Activated CD4-positive, alpha-beta T cell treated with anti-CD3 and anti-CD28 coated beads for 36 hours (primary cell): Measurements from ENCODE around the gene ZNF70. TPM values are rescaled to one million over a fixed set of nuclear protein-coding genes. Genes with fewer than 3 reads are reported as not detected.

Source experiments
- ATAC-seq: fragments of 200-7000 bp; cut with Tn5 transposase; one replicate; pipeline ENCODE4 v1.10.0; 2021; ENCODE audit warnings: mild to moderate bottlenecking, moderate library complexity
- CTCF ChIA-PET: fragments of 350-600 bp; sonication (Branson Sonifier 250); formaldehyde crosslinking; loops from one replicate; lab custom pipeline; 2021; ENCODE audit warnings: antibody characterized with exemption; lab: Charles Lee
- POLR2A ChIA-PET: fragments of 350-600 bp; sonication (Branson Sonifier 250); formaldehyde crosslinking; loops from one replicate; lab custom pipeline; 2021; ENCODE audit warnings: antibody characterized with exemption, inconsistent platforms; lab: Charles Lee
- DNase-seq: peaks from one replicate; pipeline ENCODE4 v3.0.0-alpha.2; 2020
- H3K27ac Mint-ChIP-seq: one replicate; pipeline ENCODE4 v1.8.0; 2021; ENCODE audit warnings: mixed read lengths
- H3K27me3 Mint-ChIP-seq: one replicate; pipeline ENCODE4 v1.8.0; 2021; ENCODE audit warnings: mixed read lengths
- H3K36me3 Mint-ChIP-seq: one replicate; pipeline ENCODE4 v1.8.0; 2021; ENCODE audit warnings: low read depth, mixed read lengths
- H3K4me1 Mint-ChIP-seq: one replicate; pipeline ENCODE4 v1.8.0; 2021; ENCODE audit warnings: mixed read lengths
- H3K4me3 Mint-ChIP-seq: one replicate; pipeline ENCODE4 v1.8.0; 2021; ENCODE audit warnings: mild to moderate bottlenecking, moderate library complexity, mixed read lengths
- H3K9me3 Mint-ChIP-seq: one replicate; pipeline ENCODE4 v1.8.0; 2021; ENCODE audit warnings: low read depth, mixed read lengths
- intact Hi-C, 2 experiments: fragments of 100-400 bp; cut with DNase I in 1 of 2; cut with micrococcal nuclease in 1 of 2; formaldehyde crosslinking; loops; one replicate each; pipeline versions ENCODE4 v1.14.2 to v1.15.1; 2022 to 2024; cut with DNase I, micrococcal nuclease
- total RNA-seq, 2 experiments: library from RNA; stranded (reverse); gene quantifications; one replicate each; pipeline ENCODE4 v1.2.3, GENCODE V29; 2021

The ZNF70 gene
- total RNA-seq, 2 experiments from 2014 or later: 1.6 to 1.7 TPM

GRCh38 chr22:23704062-23704461, 46.9 kb downstream of the ZNF70 start:
- intact Hi-C loops: loop anchor here in 1 of 2 experiments (2.0 kb wide), 2 partner anchors 47 to 191 kb away; partner anchors contain the start of genes MIF and ZNF70
- POLR2A ChIA-PET: interaction anchor here (0.8 kb wide), 1 partner anchor 15 kb away, joined by 3 read pairs; no protein-coding TSS in a partner anchor
- ATAC-seq (no peak), DNase-seq (no peak)
- Mint-ChIP-seq H3K4me3 (no peak overlapping the region), H3K27ac (peak overlapping the region; percentile 96), H3K9me3 (no peaks in the 10 kb centered on the region), H3K27me3 (no peaks in the 10 kb centered on the region), H3K36me3 (peaks cover 94% of the 10 kb centered on the region), H3K4me1 (peaks cover 86% of the 10 kb centered on the region)
- CTCF ChIA-PET: no interaction called here

- Mint-ChIP-seq H3K27me3 (no peaks in the 10 kb centered on the region), H3K27ac (no peak overlapping the region), H3K9me3 (no peaks in the 10 kb centered on the region), H3K4me3 (no peak overlapping the region), H3K36me3 (peaks cover 75% of the 10 kb centered on the region), H3K4me1 (peaks cover 79% of the 10 kb centered on the region)
- ChIA-PET POLR2A (no interaction called here), CTCF (no interaction called here)
- no peak for ATAC-seq
- peak; percentile 22 for DNase-seq
- intact Hi-C loops: no loop called here
Measured at GRCh38 chr22:23700706-23701105, 50.2 kb downstream of the ZNF70 start.

- Mint-ChIP-seq H3K27me3 (no peaks in the 10 kb centered on the region), H3K4me1 (peaks cover 70% of the 10 kb centered on the region), H3K9me3 (no peaks in the 10 kb centered on the region), H3K36me3 (peaks cover 65% of the 10 kb centered on the region), H3K27ac (peak overlapping the region; percentile 25), H3K4me3 (no peak overlapping the region)
- CTCF ChIA-PET: interaction anchor here (0.6 kb wide), 1 partner anchor 56 kb away, joined by 3 read pairs; the partner anchor contains the start of gene VPREB3
- no peak for DNase-seq
- intact Hi-C loops: no loop called here
- POLR2A ChIA-PET: interaction anchor here (0.8 kb wide), 1 partner anchor 88 kb away, joined by 3 read pairs; the partner anchor contains the start of gene SMARCB1
- no peak for ATAC-seq
Measured at GRCh38 chr22:23698673-23699235, 52.2 kb downstream of the ZNF70 start.

GRCh38 chr22:23698094-23698493, 52.8 kb downstream of the ZNF70 start:
- no peak for ATAC-seq
- H3K27ac Mint-ChIP-seq: peak overlapping the region; percentile 25
- no peaks in the 10 kb centered on the region for H3K9me3 Mint-ChIP-seq
- no peaks in the 10 kb centered on the region for H3K27me3 Mint-ChIP-seq
- H3K4me3 Mint-ChIP-seq: no peak overlapping the region
- H3K4me1 Mint-ChIP-seq: peaks cover 64% of the 10 kb centered on the region
- H3K36me3 Mint-ChIP-seq: peaks cover 59% of the 10 kb centered on the region
- ChIA-PET POLR2A (interaction anchor here (0.6 to 0.8 kb wide), 2 partner anchors 89 to 902 kb away, joined by 3 to 5 read pairs; partner anchors contain the start of gene SMARCB1), CTCF (interaction anchor here (0.6 kb wide), 1 partner anchor 19 kb away, joined by 4 read pairs; no protein-coding TSS in a partner anchor)
- intact Hi-C loops: no loop called here
- no peak for DNase-seq

- no peaks in the 10 kb centered on the region for H3K9me3 Mint-ChIP-seq
- peak overlapping the region; percentile 90 for H3K4me3 Mint-ChIP-seq
- ChIA-PET CTCF (interaction anchor here (0.6 to 1.2 kb wide), 5 partner anchors 9 to 1228 kb away, joined by 3 to 4 read pairs (median 3); partner anchors contain the start of gene SLC2A11), POLR2A (interaction anchor here (0.6 kb wide), 1 partner anchor 902 kb away, joined by 5 read pairs; no protein-coding TSS in a partner anchor)
- intact Hi-C loops: no loop called here
- ATAC-seq (no peak), DNase-seq (peak; percentile 13)
- peaks cover 56% of the 10 kb centered on the region for H3K4me1 Mint-ChIP-seq
- peak overlapping the region; percentile 100 for H3K27ac Mint-ChIP-seq
- H3K36me3 Mint-ChIP-seq: peaks cover 56% of the 10 kb centered on the region
- H3K27me3 Mint-ChIP-seq: no peaks in the 10 kb centered on the region
Measured at GRCh38 chr22:23697031-23697970, 53.6 kb downstream of the ZNF70 start.

GRCh38 chr22:23696326-23696851, 54.5 kb downstream of the ZNF70 start:
- Mint-ChIP-seq H3K9me3 (no peaks in the 10 kb centered on the region), H3K27ac (peak overlapping the region; percentile 100), H3K4me3 (peak overlapping the region; percentile 90), H3K36me3 (peaks cover 47% of the 10 kb centered on the region), H3K4me1 (peaks cover 47% of the 10 kb centered on the region), H3K27me3 (no peaks in the 10 kb centered on the region)
- ATAC-seq (peak; percentile 100), DNase-seq (peak; percentile 91)
- intact Hi-C loops: loop anchor here (1.0 kb wide), 2 partner anchors 9 to 21 kb away; no protein-coding TSS in a partner anchor
- POLR2A ChIA-PET: interaction anchor here (0.5 to 0.9 kb wide), 5 partner anchors 17 to 684 kb away, joined by 3 to 4 read pairs (median 3); no protein-coding TSS in a partner anchor
- CTCF ChIA-PET: interaction anchor here (0.6 to 1.3 kb wide), 5 partner anchors 12 to 1229 kb away, joined by 3 to 4 read pairs (median 3); partner anchors contain the start of gene SLC2A11

- ChIA-PET CTCF (interaction anchor here (1.0 to 1.3 kb wide), 3 partner anchors 11 to 162 kb away, joined by 3 to 4 read pairs (median 4); partner anchors contain the start of gene SLC2A11), POLR2A (interaction anchor here (0.6 to 0.9 kb wide), 4 partner anchors 18 to 672 kb away, joined by 3 to 4 read pairs (median 3); no protein-coding TSS in a partner anchor)
- H3K27ac Mint-ChIP-seq: peak overlapping the region; percentile 100
- intact Hi-C loops: loop anchor here (1.0 kb wide), 2 partner anchors 10 to 22 kb away; no protein-coding TSS in a partner anchor
- ATAC-seq: no peak
- H3K27me3 Mint-ChIP-seq: no peaks in the 10 kb centered on the region
- H3K4me3 Mint-ChIP-seq: peak overlapping the region; percentile 90
- H3K9me3 Mint-ChIP-seq: no peaks in the 10 kb centered on the region
- peak; percentile 8 for DNase-seq
- peaks cover 42% of the 10 kb centered on the region for H3K36me3 Mint-ChIP-seq
- peaks cover 43% of the 10 kb centered on the region for H3K4me1 Mint-ChIP-seq
Measured at GRCh38 chr22:23695571-23696325, 55.2 kb downstream of the ZNF70 start.

GRCh38 chr22:23695141-23695540, 55.8 kb downstream of the ZNF70 start:
- H3K36me3 Mint-ChIP-seq: peaks cover 37% of the 10 kb centered on the region
- POLR2A ChIA-PET: no interaction called here
- DNase-seq: no peak
- ATAC-seq: no peak
- H3K27ac Mint-ChIP-seq: peak overlapping the region; percentile 100
- no peaks in the 10 kb centered on the region for H3K9me3 Mint-ChIP-seq
- H3K4me3 Mint-ChIP-seq: no peak overlapping the region
- H3K4me1 Mint-ChIP-seq: peaks cover 37% of the 10 kb centered on the region
- intact Hi-C loops: no loop called here
- CTCF ChIA-PET: interaction anchor here (0.5 kb wide), 1 partner anchor 18 kb away, joined by 6 read pairs; no protein-coding TSS in a partner anchor
- no peaks in the 10 kb centered on the region for H3K27me3 Mint-ChIP-seq

- H3K27me3 Mint-ChIP-seq: no peaks in the 10 kb centered on the region
- H3K9me3 Mint-ChIP-seq: no peaks in the 10 kb centered on the region
- ChIA-PET POLR2A (no interaction called here), CTCF (interaction anchor here (0.7 to 1.4 kb wide), 2 partner anchors 20 to 25 kb away, joined by 3 to 4 read pairs; no protein-coding TSS in a partner anchor)
- peaks cover 31% of the 10 kb centered on the region for H3K36me3 Mint-ChIP-seq
- H3K27ac Mint-ChIP-seq: peak overlapping the region; percentile 100
- no peak for ATAC-seq
- peaks cover 33% of the 10 kb centered on the region for H3K4me1 Mint-ChIP-seq
- H3K4me3 Mint-ChIP-seq: no peak overlapping the region
- intact Hi-C loops: no loop called here
- no peak for DNase-seq
Measured at GRCh38 chr22:23693979-23694680, 56.8 kb downstream of the ZNF70 start.
